H9 (cell line): ENCODE measurements around the gene TREM1. TPM values are rescaled to one million over a fixed set of nuclear protein-coding genes. Genes with fewer than 3 reads are reported as not detected.

ENCODE experiments used
- DNase-seq: peaks from one replicate; pipeline ENCODE4 v3.0.0-alpha.2; 2017
- H2AFZ ChIP-seq: one replicate; pipeline ENCODE4 v1.6.1; 2013; ENCODE audit warnings: mild to moderate bottlenecking, low read length, control low read depth, moderate library complexity
- H2AK5ac ChIP-seq: 2 replicates; pipeline ENCODE4 v1.6.1; 2013; ENCODE audit warnings: low read length, control low read depth, mixed read lengths; ENCODE audit not compliant: insufficient read length
- H2BK120ac ChIP-seq: one replicate; pipeline ENCODE4 v1.6.1; 2013; ENCODE audit warnings: low read depth, mild to moderate bottlenecking, low read length, control low read depth, inconsistent platforms; ENCODE audit not compliant: poor library complexity, severe bottlenecking
- H2BK12ac ChIP-seq: 2 replicates; pipeline ENCODE4 v1.6.1; 2013; ENCODE audit warnings: low read length, control low read depth, mixed read lengths, low read depth; ENCODE audit not compliant: insufficient read length
- H2BK15ac ChIP-seq: 2 replicates; pipeline ENCODE4 v1.6.1; 2013; ENCODE audit warnings: low read depth, low read length, control low read depth
- H2BK20ac ChIP-seq: one replicate; pipeline ENCODE4 v1.6.1; 2013; ENCODE audit warnings: low read depth, mild to moderate bottlenecking, low read length, control low read depth, inconsistent platforms; ENCODE audit not compliant: poor library complexity, severe bottlenecking
- H2BK5ac ChIP-seq: 2 replicates; pipeline ENCODE4 v1.6.1; 2013; ENCODE audit warnings: low read length, control low read depth, mixed read lengths; ENCODE audit not compliant: insufficient read length
- H3K14ac ChIP-seq: 2 replicates; pipeline ENCODE4 v1.6.1; 2013; ENCODE audit warnings: low read length, control low read depth; ENCODE audit not compliant: insufficient read depth
- H3K18ac ChIP-seq: 2 replicates; pipeline ENCODE4 v1.6.1; 2013; ENCODE audit warnings: low read depth, mild to moderate bottlenecking, mixed read lengths, low read length, control low read depth; ENCODE audit not compliant: insufficient read length
- H3K23ac ChIP-seq: 2 replicates; pipeline ENCODE4 v1.6.1; 2013; ENCODE audit warnings: low read length, control low read depth, mixed read lengths, low read depth; ENCODE audit not compliant: insufficient read length
- H3K23me2 ChIP-seq: 2 replicates; pipeline ENCODE4 v1.6.1; 2013; ENCODE audit warnings: low read depth, mild to moderate bottlenecking, mixed read lengths, low read length, control low read depth; ENCODE audit not compliant: insufficient read length, poor library complexity, severe bottlenecking
- H3K27ac ChIP-seq: 2 replicates; pipeline ENCODE4 v1.5.1; 2013; ENCODE audit warnings: low read length, control low read depth, mixed read lengths, low read depth; ENCODE audit not compliant: insufficient read length
- H3K27me3 ChIP-seq: 2 replicates; pipeline ENCODE4 v1.6.1; 2013; ENCODE audit warnings: low read length, control low read depth, inconsistent platforms; ENCODE audit not compliant: insufficient read depth
- H3K4ac ChIP-seq: 2 replicates; pipeline ENCODE4 v1.6.1; 2013; ENCODE audit warnings: low read depth, mild to moderate bottlenecking, control low read depth, inconsistent platforms, low read length, moderate library complexity
- H3K4me1 ChIP-seq: 2 replicates; pipeline ENCODE4 v1.6.1; 2013; ENCODE audit warnings: low read length, control low read depth, inconsistent platforms; ENCODE audit not compliant: insufficient read depth
- H3K4me2 ChIP-seq: 2 replicates; pipeline ENCODE4 v1.6.1; 2013; ENCODE audit warnings: low read length, control low read depth, mixed read lengths; ENCODE audit not compliant: insufficient read length, insufficient read depth
- H3K56ac ChIP-seq: 2 replicates; pipeline ENCODE4 v1.6.1; 2013; ENCODE audit warnings: low read depth, mild to moderate bottlenecking, mixed read lengths, low read length, control low read depth; ENCODE audit not compliant: insufficient read length
- H3K79me1 ChIP-seq: 2 replicates; pipeline ENCODE4 v1.6.1; 2013; ENCODE audit warnings: low read depth, mild to moderate bottlenecking, moderate library complexity, low read length, control low read depth, inconsistent platforms; ENCODE audit not compliant: insufficient read depth, poor library complexity, severe bottlenecking
- H3K79me2 ChIP-seq: 2 replicates; pipeline ENCODE4 v1.6.1; 2013; ENCODE audit warnings: low read length, control low read depth, inconsistent platforms; ENCODE audit not compliant: insufficient read depth
- H3K9ac ChIP-seq: 2 replicates; pipeline ENCODE4 v1.6.1; 2013; ENCODE audit warnings: low read length, control low read depth, mixed read lengths; ENCODE audit not compliant: insufficient read length; ENCODE audit errors: extremely low read depth
- H3K9me3 ChIP-seq: one replicate; pipeline ENCODE4 v1.6.1; 2013; ENCODE audit warnings: low read depth, low read length, inconsistent platforms; ENCODE audit not compliant: control insufficient read depth
- H3T11ph ChIP-seq: one replicate; pipeline ENCODE4 v1.6.1; 2013; ENCODE audit warnings: mild to moderate bottlenecking, low read length, control low read depth, inconsistent platforms
- H4K20me1 ChIP-seq: one replicate; pipeline ENCODE4 v1.6.1; 2013; ENCODE audit not compliant: control insufficient read depth, insufficient read length, insufficient read depth
- H4K5ac ChIP-seq: 2 replicates; pipeline ENCODE4 v1.6.1; 2013; ENCODE audit warnings: low read depth, mild to moderate bottlenecking, mixed read lengths, low read length, control low read depth; ENCODE audit not compliant: insufficient read length
- H4K8ac ChIP-seq: replicated peaks from 2 replicates; pipeline ENCODE4 v1.6.1; 2013; ENCODE audit warnings: low read length, control low read depth, mixed read lengths, low read depth; ENCODE audit not compliant: insufficient read length
- H4K91ac ChIP-seq: 2 replicates; pipeline ENCODE4 v1.6.1; 2013; ENCODE audit warnings: low read depth, mild to moderate bottlenecking, moderate library complexity, mixed read lengths, low read length, control low read depth; ENCODE audit not compliant: insufficient read length
- H3K27ac Mint-ChIP-seq, 3 experiments: 2 replicates in 2 of 3; 3 replicates in 1 of 3; pipeline ENCODE4 v1.8.0; 2020 to 2021; ENCODE audit warnings: mixed read lengths in 3 of 3, mild to moderate bottlenecking in 1 of 3, moderate library complexity in 1 of 3
- H3K27me3 Mint-ChIP-seq: 2 replicates; pipeline ENCODE4 v1.8.0; 2021; ENCODE audit warnings: low read depth, mild to moderate bottlenecking, moderate library complexity, mixed read lengths
- H3K36me3 Mint-ChIP-seq, 3 experiments: 2 replicates in 2 of 3; 3 replicates in 1 of 3; pipeline ENCODE4 v1.8.0; 2020 to 2021; ENCODE audit warnings: low read depth in 3 of 3, mixed read lengths in 3 of 3; ENCODE audit not compliant: insufficient read depth in 1 of 3
- H3K4me1 Mint-ChIP-seq, 2 experiments: 2 replicates each; pipeline ENCODE4 v1.8.0; 2020; ENCODE audit warnings: mixed read lengths in 2 of 2
- H3K4me3 Mint-ChIP-seq, 2 experiments: 2 replicates in 1 of 2; 3 replicates in 1 of 2; pipeline ENCODE4 v1.8.0; 2020 to 2021; ENCODE audit warnings: mild to moderate bottlenecking in 2 of 2, mixed read lengths in 2 of 2, moderate library complexity in 1 of 2
- H3K9me3 Mint-ChIP-seq, 2 experiments: 2 replicates in 1 of 2; 3 replicates in 1 of 2; pipeline ENCODE4 v1.8.0; 2020; ENCODE audit warnings: mild to moderate bottlenecking in 2 of 2, mixed read lengths in 2 of 2, moderate library complexity in 1 of 2
- CTCF ChIP-seq: fragments of 200-600 bp; sonication (generic); conservative IDR thresholded peaks from 3 replicates; pipeline ENCODE4 v1.8.0; 2021; ENCODE audit warnings: antibody characterized with exemption, mild to moderate bottlenecking
- WGBS: extraction: QIAGEN DNeasy Blood & Tissue Kit; methylation state at CpG from one replicate; pipeline ENCODE4 v1.1.7; 2013; ENCODE audit warnings: missing lambda C conversion rate, low lambda C conversion rate, mixed read lengths; ENCODE audit not compliant: insufficient read length; ENCODE audit errors: extremely low coverage; 5-methylcytosine and 5-hydroxymethylcytosine counted together
- total RNA-seq: library from RNA; stranded (reverse); gene quantifications from 2 replicates; pipeline ENCODE4 v1.2.1, GENCODE V29; 2021

TREM1 gene
- total RNA-seq, 1 experiment from 2014 or later, result not detected

- WGBS, result no CpG with 5 or more reads among the region's 5 CpGs
- Histone ChIP-seq H3T11ph (no peak overlapping the region), H2AK5ac (no peak overlapping the region), H2BK120ac (no peak overlapping the region), H4K5ac (no peak overlapping the region), H3K4me1 (no peaks in the 10 kb centered on the region), H3K14ac (no peak overlapping the region), H2BK15ac (no peak overlapping the region), H3K4ac (no peak overlapping the region), H2BK12ac (no peak overlapping the region), H3K9ac (no peak overlapping the region), H3K27me3 (no peaks in the 10 kb centered on the region), H4K8ac (no peak overlapping the region), H3K23ac (no peak overlapping the region), H3K56ac (no peak overlapping the region), H3K18ac (no peak overlapping the region), H2AFZ (no peak overlapping the region), H3K27ac (no peak overlapping the region), H3K4me2 (no peak overlapping the region), H3K23me2 (no peaks in the 10 kb centered on the region), H4K91ac (no peak overlapping the region), H2BK20ac (no peak overlapping the region), H4K20me1 (no peaks in the 10 kb centered on the region), H3K79me1 (no peaks in the 10 kb centered on the region), H3K79me2 (no peaks in the 10 kb centered on the region), H2BK5ac (no peak overlapping the region), H3K9me3 (no peaks in the 10 kb centered on the region)
- peaks cover 8% of the 10 kb centered on the region for H3K27me3 Mint-ChIP-seq
- DNase-seq, result no peak
- H3K4me3 Mint-ChIP-seq, result no peak overlapping the region
- peaks cover 6 to 12% (median 7%) of the 10 kb centered on the region in 3 experiments for H3K36me3 Mint-ChIP-seq
- TF ChIP-seq CTCF, result no peak
- peaks cover 17 to 29% of the 10 kb centered on the region in 2 experiments for H3K9me3 Mint-ChIP-seq
- H3K4me1 Mint-ChIP-seq, result peaks cover 11 to 18% of the 10 kb centered on the region in 2 experiments
- H3K27ac Mint-ChIP-seq, result no peak overlapping the region
Observed at GRCh38 chr6:41302638-41303037, 16.2 kb upstream of the TREM1 start.
